Measurements from ENCODE around the gene SMARCB1. TPM values are rescaled to one million over a fixed set of nuclear protein-coding genes. Genes with fewer than 3 reads are reported as not detected.

The SMARCB1 gene
- total and polyA plus RNA-seq, 12 donors: 26.8 to 73.1 (median 39.8) TPM

DNA sequence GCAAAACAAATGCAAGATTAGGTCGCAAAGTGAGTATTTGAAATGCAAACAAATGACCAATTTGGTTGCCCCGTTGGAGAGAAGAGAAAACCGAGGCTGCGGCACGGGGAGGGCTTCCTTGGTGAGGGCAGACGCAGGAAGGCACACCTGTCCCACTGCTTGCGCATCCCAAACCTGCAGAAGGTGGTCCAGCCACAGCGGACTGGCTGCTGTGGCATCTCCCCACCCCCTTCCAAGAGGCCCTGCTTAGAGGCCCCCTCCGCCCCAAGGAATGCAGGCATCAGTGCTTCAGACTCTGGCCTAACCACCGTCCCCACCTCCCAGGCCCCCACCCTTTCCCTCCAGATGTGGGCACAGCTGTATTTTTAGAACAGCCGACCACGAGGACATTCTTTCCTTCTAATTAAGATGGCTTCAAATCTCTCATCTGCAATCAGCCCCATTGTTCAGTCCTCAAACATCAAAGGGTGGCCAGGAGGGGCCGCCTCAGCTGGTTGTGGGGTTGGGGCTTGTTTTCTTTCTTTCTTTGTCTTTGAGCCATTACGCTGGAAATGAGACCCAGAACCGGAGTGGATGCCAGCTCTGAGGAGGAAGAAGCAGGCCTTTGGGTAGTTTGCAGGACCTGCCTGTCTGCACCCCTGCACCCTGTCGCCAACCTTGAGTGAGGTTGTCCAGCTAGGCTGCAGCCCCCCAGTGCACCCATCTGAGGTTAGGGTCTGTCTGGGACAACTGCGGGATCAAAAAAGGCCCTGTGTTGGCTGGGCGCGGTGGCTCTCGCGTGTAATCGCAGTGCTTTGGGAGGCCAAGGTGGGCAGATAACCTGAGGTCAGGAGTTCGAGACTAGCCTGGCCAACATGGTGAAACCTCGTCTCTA, 61.5 kb downstream of the SMARCB1 start:
- ATAC-seq: no peak
- no peak overlapping the region for H3K27ac ChIP-seq
- intact Hi-C loops (cut with DNase I): loop anchor here (2.0 to 10.0 kb wide), 7 partner anchors 76 to 311 kb away; partner anchors contain the start of genes CHCHD10 (in 7 of the 10), DRICH1 (in 1 of the 10) and MMP11 (in 1 of the 10)
- no peak for DNase-seq
- H3K27me3 ChIP-seq: peaks cover 0 to 9% (median 0%) of the 10 kb centered on the region in 7 donors
- H3K9me3 ChIP-seq: no peaks in the 10 kb centered on the region
- TF ChIP-seq, protein P1, sequence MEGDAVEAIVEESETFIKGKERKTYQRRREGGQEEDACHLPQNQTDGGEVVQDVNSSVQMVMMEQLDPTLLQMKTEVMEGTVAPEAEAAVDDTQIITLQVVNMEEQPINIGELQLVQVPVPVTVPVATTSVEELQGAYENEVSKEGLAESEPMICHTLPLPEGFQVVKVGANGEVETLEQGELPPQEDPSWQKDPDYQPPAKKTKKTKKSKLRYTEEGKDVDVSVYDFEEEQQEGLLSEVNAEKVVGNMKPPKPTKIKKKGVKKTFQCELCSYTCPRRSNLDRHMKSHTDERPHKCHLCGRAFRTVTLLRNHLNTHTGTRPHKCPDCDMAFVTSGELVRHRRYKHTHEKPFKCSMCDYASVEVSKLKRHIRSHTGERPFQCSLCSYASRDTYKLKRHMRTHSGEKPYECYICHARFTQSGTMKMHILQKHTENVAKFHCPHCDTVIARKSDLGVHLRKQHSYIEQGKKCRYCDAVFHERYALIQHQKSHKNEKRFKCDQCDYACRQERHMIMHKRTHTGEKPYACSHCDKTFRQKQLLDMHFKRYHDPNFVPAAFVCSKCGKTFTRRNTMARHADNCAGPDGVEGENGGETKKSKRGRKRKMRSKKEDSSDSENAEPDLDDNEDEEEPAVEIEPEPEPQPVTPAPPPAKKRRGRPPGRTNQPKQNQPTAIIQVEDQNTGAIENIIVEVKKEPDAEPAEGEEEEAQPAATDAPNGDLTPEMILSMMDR (IDR thresholded peaks at IDR 0.05): no peak
- no peaks in the 10 kb centered on the region for H3K36me3 ChIP-seq
- no peak overlapping the region for H3K4me3 ChIP-seq
- WGBS, 2 donors: 81 to 82% methylated on average over 24 of the region's 24 CpGs
- H3K4me1 ChIP-seq: peaks cover 21 to 61% (median 43%) of the 10 kb centered on the region in 9 donors

GRCh38 chr22:23849009-23850006, 62.5 kb downstream of the SMARCB1 start:
- no peak overlapping the region for H3K27ac ChIP-seq
- intact Hi-C loops (cut with DNase I): loop anchor here (2.0 to 10.0 kb wide), 7 partner anchors 77 to 312 kb away; partner anchors contain the start of genes CHCHD10 (in 7 of the 10), DRICH1 (in 1 of the 10) and MMP11 (in 1 of the 10)
- H3K27me3 ChIP-seq: peaks cover 0 to 9% (median 0%) of the 10 kb centered on the region in 7 donors
- peaks cover 18 to 52% (median 39%) of the 10 kb centered on the region in 9 donors for H3K4me1 ChIP-seq
- H3K36me3 ChIP-seq: no peaks in the 10 kb centered on the region
- DNase-seq (peak; percentile 81 to 89), ATAC-seq (peak; percentile 49 to 67 (median 60))
- TF ChIP-seq, protein P1 (IDR thresholded peaks at IDR 0.05): peak; percentile 97 to 99 (median 98)
- H3K4me3 ChIP-seq: peak overlapping the region in 3 of 10 donors; percentile 18 to 25 (median 23)
- 24 to 27% methylated on average over 56 to 62 of the region's 62 CpGs for WGBS, 2 donors
- no peaks in the 10 kb centered on the region for H3K9me3 ChIP-seq

GRCh38 chr22:23850136-23850611, 63.4 kb downstream of the SMARCB1 start:
- intact Hi-C loops (cut with DNase I): loop anchor here in 1 of 10 donors (10.0 kb wide), 1 partner anchor 225 kb away; no protein-coding TSS in a partner anchor
- H3K36me3 ChIP-seq: no peaks in the 10 kb centered on the region
- peaks cover 13 to 44% (median 31%) of the 10 kb centered on the region in 9 donors for H3K4me1 ChIP-seq
- no peak for ATAC-seq
- TF ChIP-seq, protein P1 (IDR thresholded peaks at IDR 0.05): no peak
- no peaks in the 10 kb centered on the region for H3K9me3 ChIP-seq
- H3K4me3 ChIP-seq: no peak overlapping the region
- H3K27ac ChIP-seq: no peak overlapping the region
- DNase-seq: no peak
- H3K27me3 ChIP-seq: peaks cover 0 to 9% (median 0%) of the 10 kb centered on the region in 7 donors
- WGBS, 2 donors: 86 to 87% methylated on average over 16 of the region's 16 CpGs

Measured in heart right ventricle (tissue), 16 donors.